GM18499 (cell line): Measurements from ENCODE around the gene PVALEF.

Experiments
- ATAC-seq: cut with Tn5 transposase; IDR thresholded peaks from one replicate; pipeline ENCODE4 v1.9.1; 2021; ENCODE audit warnings: moderate number of reproducible peaks; ENCODE audit not compliant: insufficient read depth, unreplicated experiment

PVALEF gene

DNA sequence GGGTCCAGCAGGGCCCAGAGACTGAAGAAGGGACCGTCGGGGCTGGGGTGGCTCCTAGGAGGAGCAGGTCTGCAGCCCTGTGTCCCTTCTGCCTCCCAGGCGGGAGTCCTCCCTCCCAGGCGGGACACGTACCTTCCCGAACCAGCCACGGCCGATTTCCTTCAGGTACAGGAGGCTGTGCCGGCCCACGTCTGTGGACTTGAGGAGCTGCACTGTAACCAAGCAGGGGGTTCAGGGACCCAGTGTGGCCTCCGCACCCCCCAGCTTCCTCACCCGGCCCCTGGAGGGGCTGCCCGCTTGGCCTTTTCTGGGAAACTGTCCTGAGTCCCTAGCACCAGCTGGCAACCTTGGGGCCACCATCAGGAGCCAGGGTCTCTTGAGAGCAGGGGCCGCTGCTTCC is 37.0 kb upstream of the PVALEF start:
- ATAC-seq, result no peak

DNA sequence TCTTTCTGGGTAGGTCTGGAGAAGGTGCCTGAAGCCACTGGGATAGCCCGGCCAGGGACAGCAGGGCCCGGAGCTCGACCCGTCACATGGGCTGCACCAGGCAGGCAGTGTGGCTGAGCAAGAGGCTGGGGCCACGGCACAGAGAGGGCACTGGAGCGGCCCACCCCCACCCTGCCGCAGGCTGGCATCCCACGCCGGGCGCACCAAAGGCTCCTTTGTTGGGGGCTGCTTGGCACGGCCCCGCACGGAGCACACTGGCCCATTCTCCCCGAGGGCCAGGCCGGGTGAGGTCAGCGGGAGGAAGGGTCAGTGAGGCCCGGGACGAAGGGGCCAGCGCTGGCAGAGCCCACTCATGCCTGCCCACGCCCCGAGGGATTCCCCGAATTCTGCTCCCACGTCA is 36.5 kb upstream of the PVALEF start:
- no peak for ATAC-seq

DNA sequence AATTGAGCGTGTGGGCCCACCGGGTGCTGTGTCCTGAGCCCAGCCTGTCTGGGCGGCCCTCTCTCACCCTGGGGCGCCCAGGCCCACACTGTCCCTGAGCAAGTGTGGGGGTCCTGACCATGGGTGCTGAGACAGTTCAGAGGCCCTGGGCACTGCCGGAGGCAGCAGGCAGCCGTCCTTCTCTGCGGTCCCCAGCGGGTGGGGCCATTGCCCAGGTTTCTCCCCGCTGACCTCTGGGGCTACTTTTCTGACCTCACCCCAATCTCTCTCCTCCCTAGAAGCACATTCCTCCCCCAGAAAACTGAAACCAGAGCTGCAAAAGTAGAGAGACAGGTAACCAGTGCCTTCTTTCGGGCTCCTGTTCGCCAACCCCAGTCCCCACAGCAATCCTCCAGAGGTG is 36.0 kb upstream of the PVALEF start:
- ATAC-seq, result no peak

DNA sequence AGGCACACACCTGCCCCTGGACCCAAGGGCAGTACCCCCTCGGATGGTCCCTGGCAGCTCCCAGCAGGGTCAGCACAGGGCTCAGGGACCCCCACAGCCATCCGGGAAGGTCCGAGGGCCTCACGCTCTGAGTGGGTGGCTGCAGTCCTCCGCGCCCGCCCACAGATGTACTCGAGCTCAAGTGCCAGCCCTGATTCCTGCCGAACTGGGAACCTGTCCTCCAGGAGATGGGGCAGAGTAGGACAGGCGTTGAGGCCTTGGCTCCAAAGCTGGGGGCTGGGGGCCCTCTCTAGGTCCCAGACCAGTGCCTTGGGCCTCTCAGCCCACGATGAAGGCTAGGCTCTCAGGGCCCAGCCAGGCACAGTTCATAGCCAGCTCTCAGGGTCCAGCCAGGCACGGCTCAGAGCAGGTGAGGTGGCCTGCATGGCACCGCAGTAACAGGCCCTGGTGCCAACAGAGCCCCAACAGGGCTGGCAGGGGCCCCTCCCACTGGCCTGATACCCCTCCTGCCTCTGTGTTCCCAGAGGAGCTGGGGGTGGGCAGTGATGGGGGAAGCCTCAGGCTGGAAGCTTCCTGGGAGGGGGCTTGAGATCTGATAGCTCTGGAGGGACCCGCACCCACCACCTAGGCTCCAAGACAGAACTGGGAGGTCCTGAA is 35.5 kb upstream of the PVALEF start:
- ATAC-seq, result no peak

DNA sequence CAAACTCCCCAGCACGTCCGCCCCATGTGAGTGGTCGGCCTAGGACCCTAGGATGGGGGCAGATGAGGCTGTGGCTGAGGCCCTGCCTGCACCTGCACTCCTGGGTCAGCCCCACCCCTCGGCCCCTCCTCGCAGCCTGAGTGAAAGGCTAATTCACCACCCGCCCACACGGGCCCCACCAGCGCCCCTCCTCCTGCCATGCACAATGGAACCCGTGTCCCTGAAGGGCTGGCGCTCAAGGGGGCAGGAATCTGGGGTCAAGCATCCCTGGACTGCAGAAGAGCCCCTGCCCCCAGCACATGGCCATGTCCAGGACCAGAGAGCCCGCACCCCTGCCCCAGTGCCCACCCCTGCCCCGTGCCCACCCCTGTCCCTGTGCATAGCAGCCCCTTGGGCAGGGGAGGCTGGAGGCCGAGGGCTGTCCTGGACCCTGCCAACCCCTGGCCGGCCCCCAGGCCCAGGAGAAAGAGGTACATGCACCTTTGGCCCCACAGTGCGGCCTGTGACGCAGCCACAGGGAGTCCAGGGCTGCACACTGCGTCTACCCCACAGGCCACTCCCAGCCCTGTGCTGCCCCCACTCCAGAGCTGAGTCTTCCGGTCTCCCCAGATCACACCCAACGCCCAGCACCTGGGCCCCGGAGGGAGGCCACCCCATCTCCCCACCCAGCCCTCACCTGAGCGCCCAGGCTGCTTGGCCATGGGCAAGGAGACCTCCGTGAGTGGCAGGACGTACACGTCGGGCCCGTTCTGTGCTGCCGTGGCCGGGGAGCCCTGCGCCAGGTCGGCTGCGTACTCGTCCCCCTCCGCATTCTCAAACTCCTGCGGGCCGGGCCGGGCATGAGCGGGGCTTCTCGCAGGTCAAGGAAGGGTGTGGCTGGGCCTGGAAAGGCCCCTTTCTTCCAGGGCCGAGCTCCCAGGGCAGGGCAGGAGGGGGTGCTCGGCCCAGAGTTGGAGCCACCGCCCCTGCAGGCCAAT is 34.6 kb upstream of the PVALEF start:
- ATAC-seq, result no peak

DNA sequence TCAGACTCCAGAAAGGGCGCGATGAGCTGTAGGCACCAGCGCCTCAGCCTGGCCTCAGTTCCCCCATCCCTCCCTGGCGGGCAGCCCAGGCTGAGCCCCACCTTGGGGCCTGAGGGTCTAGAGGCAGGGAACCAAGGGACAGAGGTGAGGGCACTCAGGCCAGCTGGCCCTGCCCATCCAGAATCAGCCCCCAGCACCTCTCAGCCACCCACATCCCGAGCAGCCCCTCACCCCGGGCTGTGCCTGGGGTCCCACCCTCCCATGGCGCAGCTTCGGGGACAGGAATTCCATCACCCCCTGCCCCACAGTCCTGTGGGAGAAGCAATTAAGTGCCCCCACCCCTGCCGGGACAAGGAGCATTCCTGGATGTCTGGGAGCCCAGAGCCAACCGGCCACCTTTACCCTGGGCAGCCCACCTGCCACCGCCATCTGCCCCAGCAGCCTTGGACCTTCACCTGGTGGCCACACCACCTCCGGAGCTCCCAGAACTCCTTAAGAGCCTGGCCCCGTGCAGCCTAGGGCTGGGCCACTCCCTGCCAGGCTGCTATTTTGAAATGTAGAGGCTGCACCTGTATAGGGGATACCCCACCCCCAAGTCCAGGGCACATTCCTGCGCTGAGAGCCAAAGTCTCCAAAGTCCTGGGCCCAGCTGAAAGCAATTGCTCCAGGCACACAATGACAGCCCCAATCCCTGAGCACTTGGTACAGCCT is 33.7 kb upstream of the PVALEF start:
- no peak for ATAC-seq

DNA sequence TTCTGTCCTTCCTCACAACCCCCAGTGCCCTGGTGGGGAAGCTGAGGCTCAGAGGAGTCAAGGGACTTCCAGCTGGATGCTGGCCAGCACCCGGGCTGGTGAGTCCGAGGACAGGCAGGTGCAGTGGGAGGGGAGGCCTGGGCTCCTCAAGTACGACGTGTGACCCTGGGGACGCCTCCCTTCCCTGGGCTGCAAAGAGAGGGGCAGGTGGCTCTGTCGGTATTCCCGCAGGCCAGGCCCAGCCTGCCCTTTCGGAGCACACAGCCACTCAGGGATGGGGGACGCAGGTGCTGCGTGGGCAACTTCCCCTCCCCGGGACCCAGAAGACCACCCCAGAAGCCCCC is 33.1 kb upstream of the PVALEF start:
- ATAC-seq, result no peak

DNA sequence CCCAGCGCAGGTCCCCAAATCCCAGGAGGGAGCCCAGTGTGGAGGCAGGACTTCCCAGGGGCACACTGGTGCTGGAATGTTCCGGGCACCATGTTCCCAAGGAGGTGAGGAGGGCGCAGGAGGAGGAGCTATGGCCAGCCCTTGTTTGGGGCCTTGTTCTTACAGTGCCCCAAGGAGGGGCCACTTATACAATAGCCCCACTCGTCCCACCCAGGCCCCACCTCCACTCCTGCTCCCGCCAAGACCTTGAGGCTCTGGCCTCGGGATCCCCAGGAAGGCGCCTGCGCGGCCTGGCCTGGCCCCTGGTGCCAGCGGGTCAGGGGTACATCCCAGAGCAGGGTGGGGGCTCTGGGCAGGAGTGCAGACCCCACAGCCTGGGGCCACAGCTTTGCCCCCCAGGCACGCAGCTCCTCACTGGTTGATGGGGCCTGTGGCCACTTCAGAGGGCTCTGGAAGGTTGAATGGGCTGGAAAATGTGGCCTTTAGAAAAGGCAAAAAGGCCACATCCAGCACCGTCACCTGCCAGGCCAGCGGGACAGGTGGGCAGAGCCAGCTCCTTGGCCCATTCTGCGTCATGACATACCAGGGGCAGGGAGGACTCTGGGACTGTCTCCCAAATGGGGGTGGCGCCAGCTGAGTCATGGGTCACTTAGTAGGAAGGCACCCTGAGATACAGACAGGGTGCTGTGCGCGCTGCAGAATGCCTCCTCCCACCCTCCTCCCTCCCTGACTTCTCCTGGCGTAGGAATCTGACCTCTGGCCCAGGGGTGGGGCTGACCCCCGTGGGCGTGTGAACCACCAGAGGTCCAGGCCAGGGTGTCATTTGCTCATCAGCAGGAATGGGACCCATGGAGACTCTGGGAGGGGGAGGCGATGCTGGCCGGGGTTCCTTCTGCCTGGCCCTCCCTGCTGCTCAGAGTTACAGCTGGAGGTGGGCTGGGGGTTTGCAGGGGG is 32.3 kb upstream of the PVALEF start:
- no peak for ATAC-seq

DNA sequence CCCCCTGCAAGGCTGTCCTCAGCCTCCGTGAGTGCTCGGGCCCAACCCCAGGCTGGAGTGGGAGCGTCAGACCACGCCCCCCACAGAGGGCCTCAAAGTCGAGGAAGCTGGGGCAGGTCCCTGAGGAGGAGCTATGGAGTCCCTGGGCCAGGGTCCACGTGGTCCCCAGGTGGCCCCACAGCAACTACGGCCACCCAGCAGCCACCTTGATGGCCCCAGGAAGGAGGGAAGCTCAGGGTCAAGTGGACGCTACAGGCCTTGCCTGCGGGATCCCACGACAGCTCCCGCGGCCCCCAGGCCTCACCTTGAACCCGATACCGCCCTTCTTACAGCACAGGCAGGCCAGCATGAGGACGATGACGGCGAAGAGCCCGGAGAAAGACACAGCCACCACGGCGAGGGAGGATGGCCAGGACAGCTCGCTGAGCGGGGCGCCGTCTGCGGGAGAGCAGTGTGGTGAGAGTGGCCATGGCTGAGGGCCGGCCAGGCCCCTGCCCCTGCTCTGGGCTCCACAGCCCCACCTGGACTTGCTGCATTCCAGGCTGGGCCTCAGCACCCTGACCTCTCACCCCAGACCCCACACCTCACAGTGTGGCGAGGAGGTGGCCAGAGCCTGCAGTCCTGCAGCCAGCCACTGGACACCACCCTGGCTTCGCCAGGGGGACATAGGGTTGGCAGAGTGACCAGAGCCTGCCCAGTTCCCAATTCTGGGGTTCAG is 31.1 kb upstream of the PVALEF start:
- no peak for ATAC-seq

DNA sequence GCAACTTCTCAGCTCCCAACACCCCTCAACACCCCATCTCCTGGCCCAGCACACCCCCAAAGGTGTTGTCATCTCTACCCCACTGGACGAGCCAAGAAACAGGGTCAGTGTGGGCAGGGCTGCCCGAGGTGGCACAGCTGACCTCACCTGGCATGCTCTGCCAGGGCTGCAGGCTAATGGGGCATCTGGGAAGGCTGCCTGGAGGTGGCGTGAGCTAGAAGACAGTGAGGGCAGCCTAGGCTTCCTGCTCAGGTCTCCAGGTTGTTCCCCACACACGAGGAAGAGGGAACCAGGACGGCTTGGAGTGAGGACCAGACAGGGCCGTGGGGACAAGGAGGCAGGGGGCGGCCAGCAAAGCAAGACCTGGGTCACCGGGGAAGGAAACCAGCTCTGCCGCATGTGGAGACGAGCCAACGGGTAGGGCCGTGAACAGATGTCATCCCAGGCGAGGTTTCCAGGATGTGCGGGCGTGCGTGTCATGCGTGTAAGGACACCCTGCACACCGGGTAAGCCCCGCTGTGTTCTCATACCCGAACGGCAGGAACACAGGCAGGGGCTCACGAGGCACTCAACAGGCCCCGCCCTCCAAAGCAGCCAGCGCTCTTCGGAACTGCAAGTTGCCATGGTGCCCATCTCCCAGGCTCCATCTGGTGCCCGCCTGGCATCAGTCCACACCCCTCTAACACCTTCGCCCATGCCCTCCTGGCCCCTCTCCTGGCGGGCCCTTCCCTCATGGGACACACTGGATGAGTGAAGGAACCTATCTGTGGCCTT is 29.6 kb upstream of the PVALEF start:
- no peak for ATAC-seq

DNA sequence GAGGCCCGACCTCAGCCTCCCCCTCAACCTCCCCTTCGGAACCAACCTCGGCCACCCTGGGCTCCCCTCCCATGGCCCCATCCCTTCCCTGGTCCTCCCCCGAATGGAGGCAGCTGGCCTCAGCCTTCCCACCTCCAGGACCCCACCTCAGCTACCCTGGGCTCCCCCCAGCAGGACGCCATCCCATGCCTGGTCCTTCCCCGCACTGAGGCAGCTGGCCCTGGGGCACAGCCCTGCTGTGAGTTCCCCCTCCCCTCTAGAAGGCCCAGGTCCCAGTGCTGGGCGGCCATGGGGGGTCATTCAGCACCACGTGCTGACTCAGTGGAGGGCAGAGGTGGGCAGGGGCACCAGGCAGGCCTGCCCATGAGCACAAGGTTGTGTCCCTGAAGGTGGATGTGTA is 28.9 kb upstream of the PVALEF start:
- no peak for ATAC-seq

DNA sequence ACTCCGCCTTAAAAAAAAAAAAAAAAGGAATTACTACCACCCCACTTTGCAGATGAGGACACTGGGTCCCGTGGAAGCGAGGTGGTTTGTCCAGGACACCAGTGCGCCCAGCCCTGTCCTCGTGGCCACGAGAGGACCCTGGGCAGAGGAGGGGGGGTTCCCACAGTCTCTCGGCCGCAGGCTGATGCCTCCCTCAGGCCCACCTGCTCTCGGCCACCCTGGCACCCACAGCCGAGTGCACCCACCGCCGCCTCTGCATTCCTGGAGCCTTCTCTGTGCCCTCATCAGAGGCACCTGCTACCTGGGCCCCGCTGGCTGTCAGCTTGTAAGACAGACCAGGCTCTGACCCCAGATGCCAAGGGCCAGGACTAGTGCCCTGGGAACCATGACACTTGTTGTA is 28.1 kb upstream of the PVALEF start:
- ATAC-seq, result no peak

DNA sequence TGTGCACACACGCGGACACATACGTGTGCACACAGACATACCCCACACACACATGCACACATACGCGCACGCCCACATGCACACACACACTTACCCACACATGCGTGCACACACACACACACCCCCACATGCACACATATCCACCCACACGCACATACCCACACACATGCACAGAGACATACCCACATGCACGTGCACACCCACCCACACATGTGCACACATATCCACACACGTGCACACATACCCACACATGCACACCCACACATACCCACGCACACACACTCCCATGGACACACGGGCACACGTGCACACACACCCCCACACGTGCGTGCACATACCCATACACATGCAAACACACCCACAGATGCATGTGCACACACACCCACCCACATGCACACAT is 27.2 kb upstream of the PVALEF start:
- ATAC-seq, result no peak

DNA sequence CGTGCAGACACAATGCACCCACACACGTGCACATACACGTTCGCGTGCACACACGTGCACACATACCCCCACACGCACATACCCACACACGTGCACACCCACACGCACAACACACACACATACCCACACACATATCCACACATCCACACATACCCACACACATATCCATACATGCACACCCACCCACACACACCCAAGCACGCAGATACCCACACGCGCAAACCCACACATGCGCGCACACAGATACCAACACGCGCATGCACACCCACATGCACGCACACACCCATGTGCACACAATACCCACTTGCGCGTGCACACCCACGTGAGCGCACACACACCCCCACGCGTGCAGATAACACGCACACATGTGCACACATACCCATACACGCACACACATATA is 26.8 kb upstream of the PVALEF start:
- no peak for ATAC-seq

DNA sequence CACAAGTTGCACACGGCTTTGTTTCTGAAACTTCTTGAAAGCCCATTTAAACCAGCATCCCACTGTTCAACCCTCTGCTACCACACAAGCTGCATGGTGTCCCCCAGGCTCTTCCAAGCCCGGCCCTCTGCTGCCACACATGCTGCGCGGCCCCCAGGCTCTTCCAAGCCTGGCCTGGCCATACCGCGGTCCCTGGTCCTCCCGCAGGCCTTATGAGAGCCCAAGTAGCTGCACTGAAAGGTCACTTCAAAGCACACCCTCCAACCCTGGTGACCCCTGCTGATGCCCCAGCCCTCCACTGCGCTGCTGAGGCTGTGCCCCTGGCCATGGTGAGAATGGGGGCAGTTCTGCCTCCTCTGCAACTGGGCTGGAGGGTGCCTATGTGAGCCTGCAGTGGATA is 25.9 kb upstream of the PVALEF start:
- ATAC-seq, result no peak

DNA sequence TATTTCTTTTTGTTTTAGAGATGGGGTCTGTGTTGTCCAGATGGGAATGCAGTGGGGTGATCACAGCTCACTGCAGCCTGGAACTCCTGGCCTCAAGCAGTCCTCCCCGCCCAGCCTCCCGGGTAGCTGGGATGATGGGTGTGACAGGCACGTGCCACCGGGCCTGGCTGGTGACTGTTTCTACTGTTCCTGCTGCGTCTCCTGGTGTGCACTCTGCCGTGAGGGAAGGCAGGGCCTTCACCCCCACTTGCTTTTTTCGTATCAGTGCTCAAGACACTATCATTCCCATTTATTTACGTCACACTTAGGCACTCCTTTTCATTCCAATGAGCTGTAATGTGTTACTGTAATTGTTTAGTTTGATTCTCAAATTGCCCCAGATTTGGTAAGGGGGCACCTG is 25.3 kb upstream of the PVALEF start:
- no peak for ATAC-seq

DNA sequence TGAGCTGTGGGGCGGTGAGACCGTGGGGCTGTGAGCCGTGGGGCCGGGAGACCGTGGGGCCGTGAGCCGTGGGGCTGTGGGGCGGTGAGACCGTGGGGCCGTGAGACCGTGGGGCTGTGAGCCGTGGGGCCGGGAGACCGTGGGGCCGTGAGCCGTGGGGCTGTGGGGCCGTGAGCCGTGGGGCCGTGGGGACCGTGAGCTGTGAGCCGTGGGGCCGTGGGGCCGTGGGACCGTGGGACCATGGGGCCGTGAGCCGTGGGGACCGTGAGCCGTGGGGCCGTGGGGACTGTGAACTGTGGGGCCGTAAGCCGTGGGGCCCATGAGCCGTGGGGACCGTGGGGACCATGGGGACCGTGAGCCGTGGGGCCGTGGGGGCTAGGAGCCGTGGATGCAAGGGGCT is 24.6 kb upstream of the PVALEF start:
- no peak for ATAC-seq

DNA sequence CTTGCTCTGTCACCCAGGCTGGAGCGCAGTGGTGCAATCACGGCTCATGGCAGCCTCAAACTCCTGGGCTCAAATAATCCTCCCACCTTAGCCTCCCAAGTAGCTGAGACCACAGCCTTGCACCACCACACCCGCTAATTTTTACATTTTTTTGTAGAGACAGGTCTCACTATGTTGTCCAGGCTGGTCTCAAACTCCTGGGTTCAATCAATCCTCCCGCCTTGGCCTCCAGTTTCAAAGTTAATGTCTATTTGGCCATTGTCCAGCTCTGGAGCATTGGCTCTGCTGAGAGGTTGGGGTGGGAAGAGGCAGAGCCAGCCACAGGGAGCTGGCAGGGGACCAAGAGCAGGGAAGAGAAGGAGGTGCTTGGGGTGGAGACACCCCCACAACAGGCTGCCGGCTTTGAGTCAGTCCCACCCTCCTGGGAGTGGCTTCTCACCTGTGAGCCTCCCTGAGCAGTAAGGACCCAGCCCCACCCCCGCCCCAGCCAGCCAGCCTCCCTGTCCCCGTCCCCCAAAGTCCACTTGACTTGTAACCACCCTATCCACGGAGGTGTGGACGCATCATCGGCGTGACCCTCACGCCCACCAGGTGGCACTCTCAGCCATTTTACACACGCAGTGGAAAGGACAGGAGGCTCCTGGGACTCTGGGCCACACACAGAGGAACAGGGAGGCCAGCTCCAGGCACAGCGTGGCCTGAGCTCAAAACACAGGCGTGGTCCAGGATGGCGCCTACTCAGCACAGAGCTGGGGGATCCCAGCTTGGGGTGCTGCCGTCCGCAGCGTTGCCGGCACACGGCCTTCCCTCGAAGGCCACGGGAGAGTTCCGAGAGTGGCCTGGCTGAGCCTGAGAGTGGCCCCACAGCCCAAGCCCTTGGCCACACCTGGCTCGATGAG is 22.8 kb upstream of the PVALEF start:
- ATAC-seq, result no peak
